Prostate gland (tissue), 2 donors: Measurements from ENCODE around the gene SPSB4.

Experiments
- CTCF ChIP-seq, 4 experiments: fragments of 200-600 bp in 2 of 4; fragments of 450-650 bp in 2 of 4; sonication (generic) in 2 of 4; IDR thresholded peaks; 1 replicate in 3 of 4; 2 replicates in 1 of 4; pipeline ENCODE4 v1.5.1; 2016 to 2019; ENCODE audit warnings: antibody characterized with exemption in 4 of 4, mild to moderate bottlenecking in 2 of 4, moderate library complexity in 2 of 4
- POLR2A ChIP-seq: fragments of 450-650 bp; IDR thresholded peaks from one replicate; pipeline ENCODE4 v1.6.1; 2016; ENCODE audit warnings: antibody characterized with exemption, mild to moderate bottlenecking

GRCh38 chr3:141071681-141072260 lies 20.6 kb downstream of the SPSB4 start:
- TF ChIP-seq POLR2A (no peak), CTCF (IDR thresholded peaks at IDR 0.05) (no peak)
